DOHH2 (cell line): ENCODE measurements around the gene CYP1A2.

ENCODE experiments used
- EZH2phosphoT487 ChIP-seq: fragments of 200-600 bp; sonication (generic); IDR thresholded peaks from 2 replicates; pipeline ENCODE4 v1.6.1; 2017; ENCODE audit warnings: borderline replicate concordance, mild to moderate bottlenecking, antibody characterized with exemption, low read length, moderate library complexity, mixed read lengths
- TF ChIP-seq, protein P1 (sequence below): fragments of 200-600 bp; sonication (generic); IDR thresholded peaks from one replicate; pipeline ENCODE4 v1.5.1; 2014; ENCODE audit warnings: antibody characterized with exemption, mild to moderate bottlenecking, low read depth, low read length; ENCODE audit not compliant: poor library complexity, severe bottlenecking

DNA sequence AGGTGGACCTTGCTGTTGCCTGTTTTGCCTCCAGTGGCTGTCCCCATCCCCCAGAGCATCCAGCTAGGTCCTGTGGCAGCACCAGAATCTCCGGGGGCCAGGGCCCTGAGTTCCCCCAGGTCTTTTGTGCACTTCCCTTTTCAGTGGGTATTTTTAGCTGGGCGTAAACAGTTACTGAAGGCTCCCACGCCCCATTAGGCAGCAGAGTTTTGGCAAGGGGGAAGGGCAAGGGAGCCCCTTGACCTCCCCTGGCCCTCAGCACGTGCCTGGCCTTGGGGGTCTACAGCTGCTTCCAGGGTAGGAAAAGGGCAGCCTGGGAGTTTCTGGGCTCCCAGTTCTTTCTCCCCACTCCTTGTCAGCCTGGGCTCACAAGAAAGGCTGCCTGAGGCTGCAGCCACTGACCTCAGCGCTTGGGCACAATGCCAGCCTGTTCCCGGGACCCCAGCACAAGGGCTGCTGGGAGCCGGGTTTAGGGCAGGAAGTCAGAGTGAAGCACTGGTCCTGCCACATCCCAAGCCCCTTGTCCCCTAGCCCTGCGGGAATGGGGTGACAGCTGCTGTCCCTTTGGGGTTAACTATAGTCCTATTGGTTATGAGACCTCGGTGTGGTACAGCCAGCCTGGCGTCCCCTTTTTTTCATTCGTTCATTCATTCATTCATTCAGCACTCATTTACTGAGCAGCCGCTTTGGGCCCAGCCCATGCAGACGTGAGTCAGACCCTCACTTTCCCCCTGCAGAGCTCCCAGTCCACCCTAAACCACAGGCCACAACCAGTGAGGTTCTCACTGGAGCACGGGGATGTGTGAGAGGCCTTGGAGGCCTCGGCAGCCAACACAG lies 41.7 kb downstream of the CYP1A2 start:
- TF ChIP-seq, protein P1, sequence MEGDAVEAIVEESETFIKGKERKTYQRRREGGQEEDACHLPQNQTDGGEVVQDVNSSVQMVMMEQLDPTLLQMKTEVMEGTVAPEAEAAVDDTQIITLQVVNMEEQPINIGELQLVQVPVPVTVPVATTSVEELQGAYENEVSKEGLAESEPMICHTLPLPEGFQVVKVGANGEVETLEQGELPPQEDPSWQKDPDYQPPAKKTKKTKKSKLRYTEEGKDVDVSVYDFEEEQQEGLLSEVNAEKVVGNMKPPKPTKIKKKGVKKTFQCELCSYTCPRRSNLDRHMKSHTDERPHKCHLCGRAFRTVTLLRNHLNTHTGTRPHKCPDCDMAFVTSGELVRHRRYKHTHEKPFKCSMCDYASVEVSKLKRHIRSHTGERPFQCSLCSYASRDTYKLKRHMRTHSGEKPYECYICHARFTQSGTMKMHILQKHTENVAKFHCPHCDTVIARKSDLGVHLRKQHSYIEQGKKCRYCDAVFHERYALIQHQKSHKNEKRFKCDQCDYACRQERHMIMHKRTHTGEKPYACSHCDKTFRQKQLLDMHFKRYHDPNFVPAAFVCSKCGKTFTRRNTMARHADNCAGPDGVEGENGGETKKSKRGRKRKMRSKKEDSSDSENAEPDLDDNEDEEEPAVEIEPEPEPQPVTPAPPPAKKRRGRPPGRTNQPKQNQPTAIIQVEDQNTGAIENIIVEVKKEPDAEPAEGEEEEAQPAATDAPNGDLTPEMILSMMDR, result no peak
- TF ChIP-seq EZH2phosphoT487, result no peak
